ENCODE measurements around the gene KHDRBS1. TPM values are rescaled to one million over a fixed set of nuclear protein-coding genes. Genes with fewer than 3 reads are reported as not detected.
"Not testable (repeated sequence)": the region's sequence is repeated elsewhere in the genome, so short reads cannot be mapped to it uniquely, and the experiment has no call there.

KHDRBS1 gene
- total RNA-seq, 1 donor from 2014 or later = 45.2 TPM

GRCh38 chr1:32063261-32063681 lies 49.6 kb downstream of the KHDRBS1 start:
- peak; percentile 89 for DNase-seq (ENCODE audit: low read depth)

DNA sequence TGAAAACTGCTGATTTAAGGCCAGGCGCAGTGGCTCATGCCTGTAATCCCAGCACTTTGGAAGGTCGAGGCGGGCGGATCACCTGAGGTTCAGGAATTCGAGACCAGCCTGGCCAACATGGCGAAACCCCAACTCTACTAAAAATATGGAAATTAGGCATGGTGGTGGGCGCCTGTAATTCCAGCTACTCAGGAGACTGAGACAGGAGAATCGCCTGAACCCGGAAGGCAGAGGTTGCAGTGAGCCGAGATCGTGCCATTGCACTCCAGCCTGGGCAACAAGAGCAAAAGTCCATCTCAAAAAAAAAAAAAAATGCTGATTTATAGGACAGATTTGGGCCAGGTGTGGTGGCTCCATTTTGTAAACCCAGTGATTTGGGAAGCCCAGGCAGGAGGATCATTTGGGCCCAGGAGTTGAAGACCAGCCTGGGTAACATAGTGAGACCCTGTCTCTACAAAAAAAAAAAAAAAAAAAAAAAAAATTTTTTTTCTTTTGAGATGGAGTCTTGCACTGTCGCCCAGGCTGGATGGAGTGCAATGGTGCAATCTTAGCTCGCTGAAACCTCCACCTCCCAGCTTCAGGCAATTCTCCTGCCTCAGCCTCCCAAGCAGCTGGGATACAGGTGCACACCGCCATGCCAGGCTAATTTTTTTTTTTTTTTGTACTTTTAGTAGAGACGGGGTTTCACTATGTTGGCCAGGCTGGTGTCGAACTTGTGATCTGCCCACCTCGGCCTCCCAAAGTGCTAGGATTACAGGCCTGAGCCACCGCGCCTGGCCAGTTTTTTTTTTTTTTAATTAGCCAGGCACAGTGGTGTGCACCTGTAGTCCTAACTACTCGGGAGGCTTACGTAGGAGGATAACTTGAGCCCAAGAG lies 52.2 kb downstream of the KHDRBS1 start:
- DNase-seq (ENCODE audit: low read depth) = not testable (repeated sequence)

GRCh38 chr1:32066489-32066873 lies 52.8 kb downstream of the KHDRBS1 start:
- DNase-seq (ENCODE audit: low read depth) = peak; percentile 72

DNA sequence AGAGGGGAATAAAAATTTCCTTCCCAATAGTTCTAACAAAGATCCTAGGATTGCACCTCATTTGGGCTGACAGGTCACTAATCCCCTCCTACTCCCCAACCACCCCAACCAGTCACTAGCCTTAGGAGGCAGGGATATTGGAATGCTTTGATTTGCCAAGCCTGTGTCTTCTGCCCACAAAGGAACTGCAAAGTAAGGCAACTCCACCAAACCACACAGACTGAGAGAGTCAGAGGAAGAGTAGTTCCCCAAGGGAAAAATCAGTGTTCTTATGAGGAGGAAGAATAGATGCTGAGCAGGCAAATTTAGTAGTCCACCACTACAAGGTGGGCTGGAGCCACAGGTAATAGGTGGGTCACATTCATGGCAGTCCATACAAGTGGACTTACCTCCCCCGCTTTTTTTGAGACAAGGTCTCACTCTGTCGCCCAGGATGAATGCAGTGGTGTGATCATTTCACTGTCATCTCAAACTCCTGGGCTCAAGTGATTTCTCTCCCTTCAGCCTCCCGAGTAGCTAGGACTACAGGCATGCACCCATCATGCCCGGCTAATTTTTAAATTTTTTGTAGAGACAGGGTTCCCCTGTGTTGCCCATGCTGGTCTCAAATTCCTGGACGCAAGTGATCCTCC lies 55.4 kb downstream of the KHDRBS1 start:
- peak; percentile 53 for DNase-seq (ENCODE audit: low read depth)

DNA sequence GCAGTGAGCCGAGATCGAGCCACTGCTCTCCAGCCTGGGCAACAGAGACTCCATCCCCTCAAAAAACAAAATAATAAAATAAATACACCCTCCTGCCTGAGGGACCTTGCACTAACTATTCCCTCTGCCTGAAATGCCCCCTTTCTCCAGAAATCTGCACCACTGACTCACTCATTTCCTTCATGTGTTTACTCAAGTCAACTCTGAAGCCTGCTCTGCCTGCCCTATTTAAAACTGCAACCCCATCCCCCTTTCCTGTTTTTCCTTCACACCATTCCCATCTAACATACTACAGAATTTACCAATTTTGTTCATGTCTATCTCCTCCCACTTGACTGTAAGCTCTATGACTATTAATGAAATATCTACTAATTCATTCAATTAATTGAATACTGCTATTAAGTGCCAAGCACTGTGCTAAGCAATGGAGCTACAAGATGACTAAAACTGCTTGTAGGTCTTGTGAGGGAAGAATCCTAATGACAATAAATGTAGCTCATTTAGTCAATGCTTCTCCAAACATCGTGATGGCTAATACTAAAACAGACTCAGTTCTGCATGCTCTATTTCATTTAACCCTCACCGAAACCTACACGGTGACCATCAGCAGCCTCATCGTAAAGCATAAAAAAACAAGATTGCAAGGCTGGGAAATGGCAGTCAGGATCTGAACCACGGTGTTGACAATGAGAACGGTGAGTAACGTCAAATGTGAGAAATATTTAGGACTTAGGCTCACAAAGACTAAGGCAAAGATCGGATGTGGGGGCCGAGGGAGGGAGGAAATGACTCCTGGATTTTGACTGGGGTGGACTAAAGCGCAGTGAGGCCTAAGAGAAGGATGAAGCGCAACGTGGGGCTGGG lies 58.3 kb downstream of the KHDRBS1 start:
- DNase-seq (ENCODE audit: low read depth) = peak; percentile 26

GRCh38 chr1:32072622-32073298 lies 59.1 kb downstream of the KHDRBS1 start, which contains the start of gene TMEM39B:
Gene TMEM39B, plus strand, starts transcription at chr1:32072939. Its CDS starts 109 bp downstream, at chr1:32073048.
- peak; percentile 96 for DNase-seq (ENCODE audit: low read depth)

DNA sequence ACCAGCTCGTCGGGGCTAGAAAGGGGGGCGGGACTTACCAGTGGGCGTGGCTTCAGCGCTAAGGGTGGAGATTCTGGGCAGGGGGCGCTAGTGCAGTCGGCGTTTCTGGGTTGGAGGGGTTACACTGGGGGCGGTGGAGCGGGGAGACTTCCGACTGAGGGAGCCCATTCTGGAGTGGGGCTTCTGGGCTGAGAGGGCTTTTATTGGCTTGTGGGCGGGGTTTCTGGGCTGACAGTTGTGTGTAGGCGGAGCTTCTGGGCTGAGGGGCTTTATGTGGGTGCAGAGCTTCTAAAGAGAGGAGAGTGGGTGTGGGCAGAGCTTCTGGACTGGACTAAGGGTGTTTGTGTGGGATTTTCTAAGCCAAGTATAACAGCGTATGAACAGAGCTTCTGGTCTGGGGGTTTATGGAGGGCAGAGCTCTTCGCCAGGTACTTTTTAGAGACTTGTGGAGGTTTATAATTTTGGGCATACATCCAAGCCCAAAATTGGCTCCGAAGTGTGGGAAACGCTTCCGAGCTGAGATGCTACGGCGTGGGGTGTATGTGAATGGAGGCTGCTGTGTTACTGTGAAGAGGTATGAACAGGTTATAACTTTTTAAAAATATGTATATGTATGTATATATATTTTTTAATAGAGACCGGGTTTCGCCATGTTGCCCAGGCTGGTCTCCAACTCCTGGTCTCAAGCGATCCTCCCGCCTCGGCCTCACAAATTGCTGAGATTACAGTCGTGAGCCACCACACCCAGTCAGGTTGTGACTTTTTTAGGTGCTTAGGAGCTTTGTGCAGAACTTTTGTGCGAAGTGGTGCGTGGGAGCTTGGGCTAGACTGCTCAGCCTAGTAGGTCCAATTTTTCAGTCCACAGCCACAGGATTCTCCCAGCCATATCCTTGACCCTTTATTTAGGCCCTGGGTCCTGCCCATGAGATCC lies 59.9 kb downstream of the KHDRBS1 start:
- DNase-seq (ENCODE audit: low read depth) = no peak

- no peak for DNase-seq (ENCODE audit: low read depth)
Observed at GRCh38 chr1:32074841-32075240, 61.2 kb downstream of the KHDRBS1 start.

GRCh38 chr1:32077451-32077850 lies 63.8 kb downstream of the KHDRBS1 start:
- no peak for DNase-seq (ENCODE audit: low read depth)

DNA sequence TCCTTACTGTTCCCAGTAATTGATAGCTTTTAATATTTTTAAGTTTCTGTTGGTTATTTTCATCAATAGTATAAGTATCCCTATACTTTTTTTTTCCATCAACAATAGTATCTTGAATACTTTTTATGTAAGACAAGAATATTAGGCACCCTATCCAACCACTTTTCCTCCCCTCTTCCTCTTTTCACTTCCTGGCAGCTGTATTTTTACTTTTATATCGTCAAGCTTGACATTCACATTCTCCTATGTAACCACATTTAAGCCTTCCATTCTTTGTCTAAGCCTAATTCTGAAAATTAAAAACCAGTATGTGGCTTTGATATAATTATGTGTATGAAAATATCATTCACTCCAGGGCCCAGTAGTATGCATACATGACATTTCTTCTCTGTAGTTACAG lies 68.4 kb downstream of the KHDRBS1 start:
- no peak for DNase-seq (ENCODE audit: low read depth)

- not testable (repeated sequence) for DNase-seq (ENCODE audit: low read depth)
Observed at GRCh38 chr1:32086381-32086780, 72.7 kb downstream of the KHDRBS1 start.

DNA sequence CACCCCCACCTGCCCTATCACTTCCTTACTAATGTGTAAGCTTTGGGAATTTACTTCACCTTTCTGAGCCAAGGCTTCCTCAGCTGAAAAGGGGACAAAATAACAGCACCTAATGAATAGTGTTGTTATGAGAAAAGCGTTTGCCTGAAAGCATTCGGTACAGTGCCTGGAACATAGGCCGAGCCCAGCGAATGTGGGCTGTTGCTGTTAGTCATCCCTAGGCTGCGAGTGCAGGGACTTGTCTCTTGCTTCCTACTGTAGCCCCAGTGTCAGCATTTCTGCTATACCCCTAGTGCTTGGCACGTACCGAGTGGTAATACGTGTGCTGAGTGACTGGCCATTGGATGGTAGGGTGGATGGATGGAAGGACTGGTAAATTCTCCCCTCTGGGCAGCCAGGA lies 77.5 kb downstream of the KHDRBS1 start:
- no peak for DNase-seq (ENCODE audit: low read depth)

GRCh38 chr1:32091591-32091990 lies 77.9 kb downstream of the KHDRBS1 start:
- no peak for DNase-seq (ENCODE audit: low read depth)

Small RNAs within 50 kb of the gene (microRNA-seq; reads per million reads assigned to microRNA genes)
- not detected for gene MIR5585

Other genes with a start within 250 kb of the KHDRBS1 start
- 15.8 and 20.2 TPM in 2 replicates for gene ADGRB2, start 249.5 kb upstream of the KHDRBS1 start, total RNA-seq
- gene SPOCD1, start 197.8 kb upstream of the KHDRBS1 start, total RNA-seq = 8.9 and 9.7 TPM in 2 replicates
- 248 and 298 TPM in 2 replicates for gene PTP4A2, start 75.5 kb upstream of the KHDRBS1 start, total RNA-seq
- gene TMEM39B, start 59.1 kb downstream of the KHDRBS1 start, total RNA-seq = 4.9 and 5.6 TPM in 2 replicates
- 59.3 and 60.6 TPM in 2 replicates for gene KPNA6, start 94.2 kb downstream of the KHDRBS1 start, total RNA-seq
- gene TXLNA, start 165.8 kb downstream of the KHDRBS1 start, total RNA-seq = 44.2 and 44.4 TPM in 2 replicates
- gene CCDC28B, start 186.7 kb downstream of the KHDRBS1 start, total RNA-seq = 65.3 and 89.7 TPM in 2 replicates
- gene IQCC, start 191.8 kb downstream of the KHDRBS1 start, total RNA-seq = 2.0 and 2.3 TPM in 2 replicates
- 0.11 TPM in 1 of 2 replicates, not detected in the other for gene DCDC2B, start 195.2 kb downstream of the KHDRBS1 start, total RNA-seq
- 10.1 and 11.6 TPM in 2 replicates for gene TMEM234, start 208.5 kb downstream of the KHDRBS1 start, total RNA-seq
- gene EIF3I, start 208.5 kb downstream of the KHDRBS1 start, total RNA-seq = 222 and 238 TPM in 2 replicates
- gene FAM167B, start 233.4 kb downstream of the KHDRBS1 start, total RNA-seq = 0.53 TPM in 1 of 2 replicates, not detected in the other
- gene LCK, start 237.4 kb downstream of the KHDRBS1 start, total RNA-seq = not detected in 2 replicates